HUES48 (cell line): ENCODE data around the gene SLC41A1.
"Not testable (repeated sequence)": the region's sequence is repeated elsewhere in the genome, so short reads cannot be mapped to it uniquely, and the experiment has no call there.

ENCODE experiments used
- H3K27ac ChIP-seq: one replicate; pipeline ENCODE4 v1.7.0; 2013; ENCODE audit warnings: low read depth, low read length, inconsistent platforms
- H3K27me3 ChIP-seq: 2 replicates; pipeline ENCODE4 v1.6.1; 2013; ENCODE audit warnings: mild to moderate bottlenecking, low read length; ENCODE audit not compliant: control insufficient read depth, insufficient read depth
- H3K36me3 ChIP-seq: 2 replicates; pipeline ENCODE4 v1.6.1; 2013; ENCODE audit warnings: low read length; ENCODE audit not compliant: control insufficient read depth, insufficient read depth
- H3K4me1 ChIP-seq: 2 replicates; pipeline ENCODE4 v1.6.1; 2013; ENCODE audit warnings: mild to moderate bottlenecking, low read length; ENCODE audit not compliant: control insufficient read depth, insufficient read depth
- H3K4me3 ChIP-seq: 2 replicates; pipeline ENCODE4 v1.5.1; 2013; ENCODE audit warnings: mild to moderate bottlenecking, low read depth, low read length
- H3K9ac ChIP-seq: 2 replicates; pipeline ENCODE4 v1.6.1; 2013; ENCODE audit warnings: mild to moderate bottlenecking, low read depth, low read length, moderate library complexity
- H3K9me3 ChIP-seq: 2 replicates; pipeline ENCODE4 v1.6.1; 2013; ENCODE audit warnings: low read length; ENCODE audit not compliant: control insufficient read depth, insufficient read depth

Gene SLC41A1

DNA sequence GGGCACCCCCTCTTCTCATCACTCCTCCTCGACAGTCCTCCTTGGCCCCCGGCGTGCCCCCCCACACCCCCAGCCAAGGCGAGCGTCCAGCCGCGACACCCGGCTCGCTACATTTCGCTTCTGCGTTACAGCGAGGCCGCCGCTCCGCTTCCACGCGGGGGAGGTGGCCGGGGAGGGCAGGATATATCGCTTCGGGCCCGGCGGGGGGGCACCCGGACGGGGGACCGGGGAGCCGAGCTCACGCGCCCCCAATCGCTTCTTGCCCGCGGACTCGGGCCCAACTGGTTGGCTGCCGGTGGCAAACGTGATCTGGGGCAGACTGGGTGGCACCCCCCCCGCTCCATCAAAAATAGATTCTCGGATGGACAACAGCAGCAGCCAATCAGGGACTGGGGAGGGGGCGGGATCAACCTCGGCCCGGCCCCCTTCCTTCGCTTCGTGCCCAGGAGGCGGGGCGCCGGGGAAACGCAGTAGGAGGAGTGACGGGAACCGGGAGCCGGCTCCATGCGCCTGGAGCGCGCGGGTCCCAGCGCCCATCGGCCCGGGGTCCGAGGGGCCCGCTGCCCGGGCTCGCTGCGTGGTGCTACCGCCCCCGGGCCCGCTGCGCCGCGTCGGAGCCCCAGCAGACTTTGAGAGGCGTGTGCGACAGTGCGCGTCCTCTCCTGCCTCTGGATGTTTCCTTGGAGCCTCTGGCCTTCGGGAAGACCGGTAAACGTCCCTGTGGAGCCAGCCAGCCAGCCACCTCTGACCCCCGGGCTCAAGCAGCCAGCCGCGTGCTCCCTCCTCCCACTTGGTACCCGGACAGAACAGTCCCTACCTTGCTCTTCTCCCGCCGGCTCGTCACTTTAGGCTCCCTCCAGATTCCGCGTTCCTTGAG is at the start of gene SLC41A1:
Gene SLC41A1, minus strand, starts transcription at position 321 of the 877 bp plus-strand sequence. CDS start 2,757 bp downstream, outside the sequence.
- Histone ChIP-seq H3K27ac (peak within 1 kb of the TSS; percentile 69), H3K9ac (peak within 1 kb of the TSS; percentile 55; the same call in 1 of the 2 replicates), H3K9me3 (no peaks in the 10 kb centered on the region), H3K4me1 (peaks cover 27% of the 10 kb centered on the region), H3K27me3 (peaks cover 12% of the 10 kb centered on the region), H3K36me3 (peaks cover 21% of the 10 kb centered on the region), H3K4me3 (peak within 1 kb of the TSS; percentile 85)

- Histone ChIP-seq H3K36me3 (no peaks in the 10 kb centered on the region), H3K9ac (no peak overlapping the region), H3K4me1 (no peaks in the 10 kb centered on the region), H3K27me3 (no peaks in the 10 kb centered on the region), H3K4me3 (no peak overlapping the region), H3K27ac (no peak overlapping the region), H3K9me3 (no peaks in the 10 kb centered on the region)
These were observed 48.5 kb upstream of the SLC41A1 start for GRCh38 chr1:205861540-205861939.

DNA sequence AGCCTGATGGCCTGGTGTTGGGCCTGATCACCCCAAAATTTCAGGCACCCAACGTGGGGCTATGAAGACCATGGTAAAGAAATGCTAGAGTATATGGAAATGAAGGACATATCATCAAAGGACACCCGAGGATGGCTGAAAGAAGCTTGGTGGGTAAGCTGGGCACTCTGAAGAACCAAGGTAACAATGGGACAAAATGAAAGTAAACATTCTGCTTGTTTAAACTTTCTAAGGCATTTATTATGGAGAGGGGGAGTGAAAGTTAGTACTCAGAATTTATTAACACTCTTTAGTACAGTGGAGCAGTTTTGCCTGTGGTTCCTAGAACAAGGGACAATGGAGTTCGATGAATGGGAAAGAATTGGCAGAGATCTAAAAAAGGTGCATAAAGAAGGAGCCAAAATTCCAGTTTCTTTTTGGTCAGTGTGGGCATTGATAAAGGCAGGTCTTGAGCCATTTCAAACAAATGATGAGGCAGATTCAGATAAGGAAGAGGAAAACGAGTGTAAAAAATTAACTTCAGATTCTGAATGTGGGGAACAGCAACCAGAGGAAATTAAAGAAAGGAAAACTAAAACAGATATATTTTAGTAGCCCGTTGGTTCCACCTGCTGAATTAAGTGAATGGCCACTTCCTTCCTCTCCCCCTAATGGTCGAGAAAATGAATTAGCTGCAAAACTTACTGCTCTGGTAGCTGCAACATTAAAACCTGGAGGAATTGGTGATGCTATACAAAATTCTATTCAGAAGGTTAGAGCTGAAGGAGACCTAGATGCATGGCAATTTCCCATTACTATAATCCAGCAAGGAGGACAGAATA is 45.4 kb upstream of the SLC41A1 start:
- Histone ChIP-seq H3K27ac (no peak overlapping the region), H3K9me3 (no peaks in the 10 kb centered on the region), H3K4me3 (no peak overlapping the region), H3K36me3 (no peaks in the 10 kb centered on the region), H3K27me3 (no peaks in the 10 kb centered on the region), H3K9ac (no peak overlapping the region), H3K4me1 (no peaks in the 10 kb centered on the region)

DNA sequence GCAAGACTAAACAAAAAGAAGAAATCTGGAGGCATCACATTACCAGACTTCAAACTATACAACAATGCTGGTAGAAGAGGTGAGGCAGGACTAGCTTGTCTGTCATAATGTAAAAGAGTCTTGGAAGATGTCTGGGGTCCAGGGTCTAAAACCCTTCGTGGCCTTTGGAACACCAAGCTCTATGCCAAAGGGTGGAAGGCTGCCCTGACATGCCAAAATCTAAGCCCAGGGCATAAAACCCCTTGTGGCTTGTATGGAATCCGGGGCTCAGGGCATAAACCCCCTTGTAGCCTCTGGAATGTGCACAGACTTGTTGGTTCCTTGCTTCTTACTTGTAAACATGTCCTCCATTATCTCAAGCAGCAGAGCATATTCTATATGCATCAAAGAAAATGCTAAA is 44.5 kb upstream of the SLC41A1 start:
- H3K4me3 ChIP-seq, H3K4me1 ChIP-seq, H3K27ac ChIP-seq, H3K9ac ChIP-seq, H3K36me3 ChIP-seq, H3K27me3 ChIP-seq, H3K9me3 ChIP-seq: not testable (repeated sequence)

DNA sequence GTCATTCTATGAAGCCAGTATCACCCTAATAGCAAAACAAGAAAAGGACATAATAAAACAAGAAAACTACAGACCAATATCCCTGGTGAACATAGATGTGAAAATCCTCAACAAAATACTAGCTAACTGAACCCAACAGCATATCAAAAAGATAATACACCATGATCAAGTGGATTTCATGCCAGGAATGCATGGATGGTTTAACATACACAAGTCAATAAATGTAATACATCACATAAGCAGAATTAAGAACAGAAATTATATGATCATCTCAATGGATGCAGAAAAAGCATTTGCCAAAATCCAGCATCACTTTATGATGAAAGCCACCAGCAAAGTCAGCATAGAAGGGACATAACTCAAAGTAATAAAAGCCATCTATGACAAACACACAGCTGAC is 43.4 kb upstream of the SLC41A1 start:
- H3K4me3 ChIP-seq, result no peak overlapping the region
- H3K4me1 ChIP-seq, result no peaks in the 10 kb centered on the region
- H3K27ac ChIP-seq, result no peak overlapping the region
- H3K36me3 ChIP-seq, result no peaks in the 10 kb centered on the region
- H3K27me3 ChIP-seq, result no peaks in the 10 kb centered on the region
- no peak overlapping the region for H3K9ac ChIP-seq
- H3K9me3 ChIP-seq, result no peaks in the 10 kb centered on the region

DNA sequence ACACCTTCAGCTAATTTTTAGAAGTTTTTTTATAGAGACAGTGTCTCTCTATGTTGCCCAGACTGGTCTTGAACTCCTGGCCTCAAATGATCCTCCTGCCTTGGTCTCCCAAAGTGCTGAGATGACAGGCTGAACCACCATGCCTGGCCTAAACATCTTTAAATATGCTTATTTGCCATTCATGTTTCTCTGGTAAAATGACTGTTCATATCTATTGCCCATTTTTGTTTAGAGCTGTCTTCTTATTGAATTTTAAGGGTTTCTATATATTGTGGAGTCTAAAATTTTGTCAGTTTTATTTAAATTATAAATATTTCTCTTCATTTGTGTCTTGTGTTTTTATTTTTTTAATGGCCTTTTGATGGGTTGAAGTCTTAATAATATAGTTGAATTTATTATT is 40.0 kb upstream of the SLC41A1 start:
- H3K36me3 ChIP-seq, result no peaks in the 10 kb centered on the region
- H3K27ac ChIP-seq, result no peak overlapping the region
- H3K9me3 ChIP-seq, result no peaks in the 10 kb centered on the region
- H3K4me1 ChIP-seq, result no peaks in the 10 kb centered on the region
- no peaks in the 10 kb centered on the region; the same call in 1 of the 2 replicates for H3K27me3 ChIP-seq
- no peak overlapping the region for H3K4me3 ChIP-seq
- no peak overlapping the region for H3K9ac ChIP-seq

GRCh38 chr1:205851993-205852392 is 39.0 kb upstream of the SLC41A1 start:
- Histone ChIP-seq H3K4me1 (no peaks in the 10 kb centered on the region), H3K9ac (no peak overlapping the region), H3K36me3 (no peaks in the 10 kb centered on the region), H3K9me3 (no peaks in the 10 kb centered on the region), H3K27me3 (no peaks in the 10 kb centered on the region; the same call in 1 of the 2 replicates), H3K4me3 (no peak overlapping the region), H3K27ac (no peak overlapping the region)

GRCh38 chr1:205849619-205850355 is 36.8 kb upstream of the SLC41A1 start, which contains the start of gene PM20D1:
TSS of gene PM20D1 (minus strand) at chr1:205850132. CDS start at chr1:205850072, 60 bp downstream.
- Histone ChIP-seq H3K27me3 (no peaks in the 10 kb centered on the region; the same call in 1 of the 2 replicates), H3K9me3 (no peaks in the 10 kb centered on the region), H3K27ac (no peak within 1 kb of the TSS), H3K36me3 (no peaks in the 10 kb centered on the region), H3K4me3 (no peak within 1 kb of the TSS), H3K4me1 (no peaks in the 10 kb centered on the region), H3K9ac (no peak within 1 kb of the TSS)

- Histone ChIP-seq H3K4me1 (peaks cover 4% of the 10 kb centered on the region; the same call in 1 of the 2 replicates), H3K9me3 (no peaks in the 10 kb centered on the region), H3K9ac (no peak overlapping the region), H3K36me3 (no peaks in the 10 kb centered on the region), H3K4me3 (no peak overlapping the region), H3K27ac (no peak overlapping the region), H3K27me3 (no peaks in the 10 kb centered on the region)
These were observed 30.2 kb upstream of the SLC41A1 start for GRCh38 chr1:205843036-205843859.

DNA sequence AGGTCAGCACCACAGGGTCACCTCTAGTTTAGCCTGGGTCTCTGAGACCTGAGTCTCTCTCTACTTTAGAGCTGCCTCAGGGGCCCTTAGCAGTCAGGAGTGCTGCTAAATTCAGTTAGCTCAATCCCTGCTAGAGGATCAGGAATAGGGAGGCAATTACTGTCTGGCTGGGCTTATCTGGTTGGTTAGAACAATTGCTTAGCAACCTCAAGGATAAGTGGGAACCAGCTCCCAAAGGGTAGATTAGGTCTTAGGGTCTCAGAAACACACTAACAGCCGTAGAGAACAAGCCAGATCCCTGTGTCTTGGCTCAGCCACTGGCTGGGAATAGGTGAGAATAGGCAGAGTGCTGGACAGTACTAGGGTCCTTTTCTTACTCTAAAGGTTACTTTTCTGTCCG is 29.2 kb upstream of the SLC41A1 start:
- H3K36me3 ChIP-seq, result no peaks in the 10 kb centered on the region
- H3K9ac ChIP-seq, result no peak overlapping the region
- H3K27ac ChIP-seq, result no peak overlapping the region
- H3K27me3 ChIP-seq, result no peaks in the 10 kb centered on the region
- H3K4me3 ChIP-seq, result no peak overlapping the region
- H3K9me3 ChIP-seq, result no peaks in the 10 kb centered on the region
- peaks cover 4% of the 10 kb centered on the region; the same call in 1 of the 2 replicates for H3K4me1 ChIP-seq
